Measurements from ENCODE around the gene OTOF.

OTOF gene

DNA sequence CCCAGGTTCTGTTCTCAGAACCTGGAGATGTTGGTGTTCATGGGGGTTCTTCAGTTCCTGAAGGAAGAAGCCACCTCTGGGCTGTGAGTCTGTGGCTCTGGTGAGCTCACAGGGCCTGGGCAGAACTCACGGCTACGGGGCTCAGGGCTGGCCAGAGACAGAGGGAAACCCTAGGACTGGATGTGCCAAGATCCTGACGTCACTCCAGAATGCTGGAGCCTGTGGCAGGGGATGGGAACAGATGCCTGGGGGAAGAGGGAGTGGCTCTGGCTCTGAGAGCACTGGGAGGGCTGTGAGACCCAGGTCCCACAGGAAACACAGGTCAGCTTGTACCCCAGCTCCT lies at the start of gene OTOF:
OTOF (minus strand) TSS at position 214 of the 343 bp plus-strand sequence.
- DNase-seq (ENCODE audit: low read depth, low spot score) = no peak

DNA sequence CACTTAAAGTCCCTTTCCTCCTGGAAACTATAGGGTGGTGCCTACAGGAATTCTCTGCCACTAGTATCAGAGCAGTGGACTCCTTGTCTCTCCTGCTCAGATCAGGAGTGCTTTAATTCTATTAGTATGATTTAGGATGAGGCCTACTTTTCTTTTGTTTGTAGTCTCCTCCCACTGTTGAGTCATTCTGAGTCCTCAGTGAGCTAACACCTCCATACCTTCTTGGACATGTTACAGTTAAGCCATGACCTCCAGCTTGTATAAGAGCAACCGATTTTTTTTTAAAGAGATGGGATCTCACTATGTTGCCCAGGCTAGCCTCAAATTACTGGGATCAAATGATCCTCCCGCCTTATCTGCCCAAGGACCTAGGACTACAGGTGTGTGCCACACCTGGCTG lies 48.7 kb upstream of the OTOF start:
- DNase-seq (ENCODE audit: low read depth, low spot score) = no peak

- DNase-seq (ENCODE audit: low read depth, low spot score) = no peak
Measured at GRCh38 chr2:26526105-26526504, 48.2 kb upstream of the OTOF start.

- DNase-seq (ENCODE audit: low read depth, low spot score) = no peak
Measured at GRCh38 chr2:26523750-26524149, 45.8 kb upstream of the OTOF start.

DNA sequence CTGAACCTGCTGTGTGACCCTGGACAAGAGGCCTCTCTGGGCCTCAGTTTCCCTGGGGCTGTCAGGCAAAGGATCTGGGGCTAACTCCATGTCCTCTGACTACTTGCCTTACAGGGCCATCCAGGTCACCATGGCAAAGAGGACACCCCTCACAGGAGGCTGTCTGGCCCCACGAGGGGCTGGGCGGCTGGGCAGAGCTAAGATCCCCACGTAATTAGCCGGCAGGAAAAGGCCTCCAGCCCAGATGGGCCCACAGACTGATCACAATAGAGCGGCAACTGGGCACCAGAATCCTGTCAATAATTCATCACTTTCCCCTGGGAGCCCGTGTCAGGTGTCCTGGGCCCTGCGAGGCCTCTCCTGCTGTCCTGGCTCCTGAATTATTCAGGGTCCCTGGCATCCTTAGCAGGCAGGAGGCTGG lies 44.8 kb upstream of the OTOF start:
- no peak for DNase-seq (ENCODE audit: low read depth, low spot score)

GRCh38 chr2:26522325-26522724 lies 44.4 kb upstream of the OTOF start:
- DNase-seq (ENCODE audit: low read depth, low spot score) = no peak

DNA sequence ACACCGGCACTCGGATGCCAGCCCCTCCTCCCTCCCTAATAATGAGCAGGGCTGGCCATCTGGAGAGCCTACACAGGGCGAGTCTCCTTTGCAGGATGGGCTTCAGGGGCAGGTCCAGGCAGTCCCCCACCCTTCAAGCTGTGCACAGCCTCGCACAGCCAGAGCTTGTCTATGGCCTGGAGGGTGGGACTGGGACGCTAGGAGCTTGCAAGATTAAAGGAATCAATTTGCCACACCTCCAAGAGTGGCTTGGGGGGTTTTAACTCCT lies 43.9 kb upstream of the OTOF start:
- no peak for DNase-seq (ENCODE audit: low read depth, low spot score)

GRCh38 chr2:26521054-26521912 lies 43.4 kb upstream of the OTOF start:
- DNase-seq (ENCODE audit: low read depth, low spot score) = no peak

DNA sequence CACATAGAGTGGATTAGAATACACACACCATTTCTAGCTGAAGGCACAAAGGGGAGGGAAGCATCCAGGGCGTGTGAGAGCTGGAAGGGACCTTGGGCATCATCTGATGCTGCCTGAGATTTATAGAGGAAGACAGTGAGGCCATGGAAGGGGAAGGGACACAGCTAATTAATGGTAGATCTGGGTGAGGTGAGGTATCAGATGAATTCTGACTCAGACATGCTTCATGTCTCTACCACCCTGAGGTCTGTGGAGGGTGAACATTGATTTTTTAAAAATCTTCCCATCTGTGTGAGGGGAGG lies 42.2 kb upstream of the OTOF start:
- no peak for DNase-seq (ENCODE audit: low read depth, low spot score)

DNA sequence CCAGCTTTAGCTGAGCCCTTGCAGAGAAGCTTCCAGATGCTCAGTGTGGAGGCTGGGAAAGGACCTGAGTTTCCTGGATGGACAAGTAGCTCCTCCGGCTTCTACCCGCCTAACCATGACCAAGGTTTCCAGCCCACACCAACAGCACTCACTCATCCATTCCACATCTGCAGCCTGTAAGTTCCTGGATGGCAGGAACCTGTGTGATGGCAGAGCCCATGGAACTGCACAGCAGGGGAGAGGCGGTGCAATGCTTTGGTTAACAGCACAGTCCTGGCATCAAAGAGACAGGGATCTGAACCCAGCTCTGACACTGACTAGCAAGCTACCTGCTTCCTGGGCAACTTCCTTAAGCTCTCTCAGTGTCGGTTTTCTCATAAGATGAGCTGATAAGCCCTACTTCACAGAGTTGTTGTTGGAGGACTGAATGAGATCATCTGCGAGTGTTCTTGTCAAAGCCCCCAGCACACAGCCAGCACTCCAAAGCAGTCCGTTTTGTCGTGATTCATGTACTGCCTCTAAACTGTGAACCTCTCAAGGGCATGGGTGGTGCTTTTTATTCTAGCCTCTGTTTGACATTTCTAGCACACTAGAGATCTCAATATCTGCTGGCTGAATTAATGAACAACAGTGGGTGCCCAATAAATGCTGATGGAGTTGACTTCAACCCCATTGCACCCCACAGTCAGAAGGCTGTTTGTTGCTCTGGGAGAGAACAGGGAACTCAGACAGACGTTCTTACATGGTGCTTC lies 41.6 kb upstream of the OTOF start:
- no peak for DNase-seq (ENCODE audit: low read depth, low spot score)

GRCh38 chr2:26516781-26517180 lies 38.9 kb upstream of the OTOF start:
- DNase-seq (ENCODE audit: low read depth, low spot score) = no peak

GRCh38 chr2:26516246-26516645 lies 38.3 kb upstream of the OTOF start:
- no peak for DNase-seq (ENCODE audit: low read depth, low spot score)

- no peak for DNase-seq (ENCODE audit: low read depth, low spot score)
Measured at GRCh38 chr2:26515771-26516170, 37.8 kb upstream of the OTOF start.

GRCh38 chr2:26514045-26514444 lies 36.1 kb upstream of the OTOF start:
- DNase-seq (ENCODE audit: low read depth, low spot score) = no peak

- DNase-seq (ENCODE audit: low read depth, low spot score) = no peak
Measured at GRCh38 chr2:26513261-26513660, 35.3 kb upstream of the OTOF start.

DNA sequence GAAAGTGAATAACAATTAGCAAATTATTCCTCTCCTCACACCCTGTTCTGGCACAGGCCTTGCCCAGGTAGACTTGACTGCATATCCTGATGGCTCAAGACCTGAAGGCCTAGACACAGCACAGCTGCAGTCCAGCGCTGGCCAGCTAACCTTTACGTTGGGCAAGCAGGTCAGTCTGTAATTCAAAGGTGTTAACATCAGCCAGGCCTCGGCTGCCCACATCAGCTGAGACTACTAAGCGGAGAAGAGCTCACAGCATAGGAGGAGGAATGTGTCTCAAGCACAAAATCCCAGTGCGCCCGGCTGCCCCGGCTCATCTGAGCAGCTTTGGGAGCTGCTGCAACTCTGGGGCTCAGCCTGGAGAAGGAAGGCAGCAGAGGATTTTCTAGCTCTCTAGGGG lies 33.5 kb upstream of the OTOF start:
- DNase-seq (ENCODE audit: low read depth, low spot score) = no peak

DNA sequence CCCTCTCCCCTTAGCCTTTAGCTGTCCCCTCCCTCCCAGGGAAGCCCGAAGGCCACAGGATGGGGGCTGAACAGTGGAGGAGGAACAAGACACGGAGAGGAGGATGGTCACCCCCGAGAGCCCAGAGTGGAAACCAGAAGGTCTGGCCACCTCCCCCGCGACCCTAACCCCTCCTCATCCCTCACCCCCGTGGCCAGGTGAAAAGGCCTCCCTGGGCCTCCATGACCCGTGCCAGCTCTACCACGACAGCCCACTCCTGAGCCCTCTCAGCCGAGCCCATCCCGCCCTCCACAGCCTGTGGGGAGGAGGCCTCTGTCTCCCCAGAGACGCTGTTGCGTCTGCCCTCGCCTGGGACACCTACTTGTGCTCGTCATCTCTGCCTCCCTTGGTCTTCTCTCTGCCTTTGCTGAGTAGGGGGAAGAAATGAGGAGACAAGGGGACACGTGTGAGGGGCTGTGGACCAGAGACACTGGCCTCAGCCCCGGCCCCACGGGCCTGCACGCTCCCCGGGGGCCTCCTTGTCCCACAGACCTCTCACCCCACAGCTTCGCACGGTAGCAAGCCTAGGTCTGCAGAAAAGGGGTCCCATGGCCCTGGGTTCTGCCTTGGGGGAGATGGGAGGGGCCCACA lies 32.5 kb upstream of the OTOF start:
- no peak for DNase-seq (ENCODE audit: low read depth, low spot score)

- DNase-seq (ENCODE audit: low read depth, low spot score) = no peak
Measured at GRCh38 chr2:26509141-26509540, 31.2 kb upstream of the OTOF start.

DNA sequence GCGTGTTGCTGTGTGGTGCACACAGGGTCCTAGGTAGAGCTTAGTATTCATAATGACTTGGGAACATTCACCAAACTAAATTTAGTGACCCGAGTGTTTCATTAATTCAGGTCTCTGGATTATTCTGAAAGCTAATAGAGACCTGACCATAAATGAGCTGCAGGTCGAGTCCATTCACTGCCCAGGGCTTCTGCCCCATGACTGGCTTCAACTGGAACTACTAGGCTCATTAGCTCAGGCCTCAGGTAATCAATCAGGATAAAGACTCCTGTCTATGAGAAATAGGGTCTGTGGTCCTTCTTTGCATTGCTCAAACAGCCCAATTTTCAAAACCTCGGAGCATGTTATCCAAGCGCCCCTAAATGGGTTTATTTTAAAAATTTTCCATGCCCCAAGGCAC lies 30.0 kb upstream of the OTOF start:
- no peak for DNase-seq (ENCODE audit: low read depth, low spot score)

DNA sequence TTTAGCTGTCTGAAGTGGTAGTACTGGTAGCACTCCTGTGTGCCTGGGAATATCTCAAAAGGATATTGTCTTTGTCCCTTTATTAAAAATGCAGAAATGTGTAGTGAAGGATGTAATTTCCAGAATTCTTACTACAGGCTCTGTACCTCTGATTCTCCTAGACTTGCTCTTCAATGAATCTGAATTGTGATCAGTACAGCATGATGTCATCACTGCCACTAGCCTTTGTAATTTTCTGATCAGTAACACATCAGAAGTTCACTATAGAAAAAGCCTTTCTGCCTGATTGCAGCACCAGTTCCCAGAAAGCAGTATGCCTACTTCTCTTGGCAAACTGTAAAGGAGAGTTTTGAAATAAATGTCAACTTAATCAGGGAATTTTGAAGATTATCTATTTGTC lies 29.2 kb upstream of the OTOF start:
- no peak for DNase-seq (ENCODE audit: low read depth, low spot score)

DNA sequence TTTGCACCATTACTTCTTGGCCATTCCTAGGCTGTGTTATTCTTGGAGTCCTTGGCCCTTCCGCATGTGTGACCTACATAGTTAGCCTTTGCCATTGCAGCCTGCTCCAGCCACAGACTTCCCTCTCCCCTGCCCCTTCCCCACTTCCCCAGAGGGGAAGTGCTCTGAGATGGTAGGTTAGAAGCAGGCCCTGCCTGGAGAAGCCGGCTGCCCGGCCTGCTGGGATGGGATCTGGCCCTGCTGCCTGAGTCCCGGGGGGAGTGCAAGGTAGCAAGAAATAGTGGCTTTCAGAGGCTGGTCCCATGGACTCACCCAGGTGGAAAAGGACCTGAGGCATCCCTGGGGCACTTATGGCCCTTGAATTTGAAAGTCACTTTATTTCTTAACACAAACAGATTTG lies 28.4 kb upstream of the OTOF start:
- DNase-seq (ENCODE audit: low read depth, low spot score) = no peak

DNA sequence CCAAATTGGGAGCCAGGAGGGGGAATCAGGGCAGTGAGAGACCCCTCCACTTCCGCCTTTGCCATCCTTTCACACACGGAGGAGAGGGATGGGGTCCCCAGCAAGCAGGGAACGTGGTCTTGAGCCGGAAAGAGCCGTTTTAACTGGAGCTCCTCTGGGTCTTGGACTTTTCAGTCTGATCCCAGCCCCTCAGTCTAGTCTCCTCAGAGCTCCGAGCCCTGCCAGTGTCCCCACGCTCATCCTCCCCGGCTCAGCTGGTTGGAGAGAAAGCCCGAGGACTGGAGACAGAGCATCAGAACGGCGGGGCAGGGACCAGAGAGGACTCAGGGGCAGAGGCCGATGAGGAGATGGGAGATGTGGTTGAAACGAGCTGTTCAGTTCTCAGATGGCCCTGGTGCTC lies 26.1 kb upstream of the OTOF start:
- no peak for DNase-seq (ENCODE audit: low read depth, low spot score)

DNA sequence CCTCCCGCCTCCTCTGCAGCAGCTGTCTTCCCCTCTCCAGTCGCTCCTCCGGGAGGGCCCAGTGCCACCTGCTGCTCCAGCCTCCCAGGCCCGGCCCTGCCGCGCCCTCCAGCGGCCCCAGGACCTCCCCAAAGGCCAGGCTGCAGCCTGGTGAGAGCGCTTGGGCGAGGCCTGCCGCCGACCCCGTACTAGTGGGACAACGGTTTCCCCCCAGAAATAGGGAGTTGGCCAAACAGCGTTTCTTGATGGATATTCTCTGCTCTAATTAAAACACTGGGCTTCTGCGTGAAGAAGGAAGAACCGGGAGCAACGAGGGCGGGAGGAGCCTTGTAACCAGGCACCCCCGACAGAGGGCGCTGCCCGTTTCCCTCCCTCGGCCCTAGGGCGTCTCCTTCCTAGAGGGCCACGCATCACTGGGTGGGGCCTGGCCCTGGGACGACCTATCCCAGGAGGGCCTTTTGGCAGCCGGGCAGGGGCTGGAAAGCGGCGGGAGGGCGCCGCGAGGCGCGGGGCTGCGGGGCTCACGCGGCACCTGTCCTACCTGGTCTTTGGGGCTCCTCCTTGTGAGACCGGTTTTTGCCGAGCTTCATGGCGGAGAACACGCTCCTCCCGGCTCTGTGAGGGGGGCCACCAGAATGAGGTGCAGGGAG lies 25.4 kb upstream of the OTOF start:
- DNase-seq (ENCODE audit: low read depth, low spot score) = peak; percentile 73

All from activated naive CD8-positive, alpha-beta T cell treated with anti-CD3 and anti-CD28 coated beads, Interleukin-2, amount 50 U/mL, for 16 hours (primary cell).